HG03558 (cell line): ENCODE data around the gene GABBR2.
"Not testable (repeated sequence)": the region's sequence is repeated elsewhere in the genome, so short reads cannot be mapped to it uniquely, and the experiment has no call there.

Experiments used
- ATAC-seq: cut with Tn5 transposase; IDR thresholded peaks from one replicate; pipeline ENCODE4 v1.9.1; 2021; ENCODE audit warnings: moderate number of reproducible peaks; ENCODE audit not compliant: unreplicated experiment; ENCODE audit errors: extremely low read depth

The GABBR2 gene

GRCh38 chr9:98529841-98530240 lies 178.9 kb downstream of the GABBR2 start:
- no peak for ATAC-seq

GRCh38 chr9:98523231-98523901 lies 185.4 kb downstream of the GABBR2 start:
- ATAC-seq = no peak

- ATAC-seq = no peak
Observed at GRCh38 chr9:98522487-98522886, 186.2 kb downstream of the GABBR2 start.

GRCh38 chr9:98521141-98521540 lies 187.6 kb downstream of the GABBR2 start:
- ATAC-seq = no peak

- ATAC-seq = no peak
Observed at GRCh38 chr9:98520221-98520960, 188.3 kb downstream of the GABBR2 start.

- ATAC-seq = no peak
Observed at GRCh38 chr9:98519641-98520040, 189.1 kb downstream of the GABBR2 start.

- ATAC-seq = no peak
Observed at GRCh38 chr9:98518556-98518955, 190.2 kb downstream of the GABBR2 start.

- ATAC-seq = no peak
Observed at GRCh38 chr9:98517761-98518160, 191.0 kb downstream of the GABBR2 start.

- ATAC-seq = no peak
Observed at GRCh38 chr9:98516897-98517503, 191.7 kb downstream of the GABBR2 start.

- ATAC-seq = no peak
Observed at GRCh38 chr9:98516205-98516896, 192.4 kb downstream of the GABBR2 start.

GRCh38 chr9:98515506-98516204 lies 193.1 kb downstream of the GABBR2 start:
- ATAC-seq = no peak

GRCh38 chr9:98514841-98515240 lies 193.9 kb downstream of the GABBR2 start:
- ATAC-seq = no peak

GRCh38 chr9:98508217-98508919 lies 200.4 kb downstream of the GABBR2 start:
- not testable (repeated sequence) for ATAC-seq

- ATAC-seq = no peak
Observed at GRCh38 chr9:98506422-98507054, 202.2 kb downstream of the GABBR2 start.

- ATAC-seq = no peak
Observed at GRCh38 chr9:98504298-98505282, 204.1 kb downstream of the GABBR2 start.

- no peak for ATAC-seq
Observed at GRCh38 chr9:98503867-98504266, 204.9 kb downstream of the GABBR2 start.

- no peak for ATAC-seq
Observed at GRCh38 chr9:98502976-98503325, 205.8 kb downstream of the GABBR2 start.

- ATAC-seq = no peak
Observed at GRCh38 chr9:98502311-98502975, 206.3 kb downstream of the GABBR2 start.
